Left lung (tissue), 10 donors: Measurements from ENCODE around the gene GPC1. TPM values are rescaled to one million over a fixed set of nuclear protein-coding genes. Genes with fewer than 3 reads are reported as not detected.

Source experiments
- ATAC-seq: fragments of 200-7000 bp; cut with Tn5 transposase; one replicate; pipeline ENCODE4 v1.9.1; 2020; ENCODE audit warnings: moderate library complexity
- DNase-seq, 4 donors: peaks; one replicate each; pipeline ENCODE4 v3.0.0-alpha.2; 2013 to 2020
- H3K27ac ChIP-seq, 2 donors: fragments of 200-600 bp; sonication (generic) in 1 of 2; one replicate each; pipeline versions ENCODE4 v1.5.0 to v1.8.0; 2020 to 2021
- H3K27me3 ChIP-seq, 2 donors: fragments of 200-600 bp; sonication (generic) in 1 of 2; one replicate each; pipeline versions ENCODE4 v1.5.0 to v1.8.0; 2020 to 2021
- H3K36me3 ChIP-seq, 2 donors: fragments of 200-600 bp; sonication (generic) in 1 of 2; one replicate each; pipeline versions ENCODE4 v1.5.0 to v1.8.0; 2020 to 2021
- H3K4me1 ChIP-seq, 2 donors: fragments of 200-600 bp; one replicate each; pipeline ENCODE4 v1.8.0; 2021
- H3K4me3 ChIP-seq, 2 donors: fragments of 200-600 bp; sonication (generic) in 1 of 2; one replicate each; pipeline versions ENCODE4 v1.5.0 to v1.8.0; 2020 to 2021; ENCODE audit warnings: mild to moderate bottlenecking in 1 of 2
- H3K9me3 ChIP-seq, 2 donors: fragments of 200-600 bp; sonication (generic) in 1 of 2; one replicate each; pipeline versions ENCODE4 v1.5.0 to v1.8.0; 2020 to 2021
- intact Hi-C, 2 donors: fragments of 100-400 bp; cut with DNase I; formaldehyde crosslinking; loops; one replicate each; pipeline versions ENCODE4 v1.11.2 to v1.14.2; 2022
- polyA plus RNA-seq, 6 donors: library from polyadenylated mRNA; unstranded; fragments of 120-200 nt; gene quantifications; one replicate each; pipeline ENCODE4 v1.2.1, GENCODE V29; 2013; ENCODE audit not compliant: insufficient read length in 6 of 6
- total RNA-seq, 2 donors: library from RNA; stranded (reverse); fragmentation: NEBNext Ultra II Directional; extraction: Animal tissue kit (Norgen Biotek cat#: 25700); gene quantifications; one replicate each; pipeline ENCODE4 v1.2.1, GENCODE V29; 2021
- TF ChIP-seq, protein P1 (sequence below), 2 donors: fragments of 200-600 bp; sonication (generic) in 1 of 2; IDR thresholded peaks; one replicate each; pipeline versions ENCODE4 v1.5.0 to v1.8.0; 2021; ENCODE audit warnings: antibody characterized with exemption in 2 of 2
- donor health status: DM: no; HTN: yes; CAD: no.
- donor health status: DM: no; HTN: no; CAD: no.

Gene GPC1
- total and polyA plus RNA-seq, 8 donors, result 24.6 to 63.4 (median 45.3) TPM

DNA sequence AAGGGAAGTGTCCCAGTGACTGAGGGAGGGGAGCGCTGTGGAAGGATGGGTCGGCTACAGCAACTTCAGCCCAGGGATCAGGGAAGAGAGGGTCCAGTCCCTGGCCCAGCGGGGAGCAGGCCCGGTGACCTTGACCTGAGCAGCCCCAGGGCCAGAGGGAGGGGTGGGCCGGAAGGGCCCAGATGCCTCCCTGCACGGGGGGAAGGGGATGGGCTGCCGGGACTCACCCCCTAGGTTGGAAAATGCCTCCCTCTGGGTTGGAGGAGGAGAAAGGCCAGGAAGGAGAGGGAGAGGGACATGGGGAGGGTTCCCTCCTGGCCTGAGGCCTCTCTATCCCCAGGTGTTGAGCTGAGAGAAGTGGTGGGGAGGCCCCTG is 19.8 kb downstream of the GPC1 start:
- Histone ChIP-seq H3K36me3 (no peaks in the 10 kb centered on the region), H3K4me1 (peaks cover 0 to 11% of the 10 kb centered on the region in 2 donors), H3K27me3 (peaks cover 10 to 95% of the 10 kb centered on the region in 2 donors), H3K27ac (no peak overlapping the region), H3K9me3 (no peaks in the 10 kb centered on the region), H3K4me3 (no peak overlapping the region)
- DNase-seq, result peak in 1 of 4 donors; percentile 37
- intact Hi-C loops, result no loop called here
- TF ChIP-seq, protein P1, sequence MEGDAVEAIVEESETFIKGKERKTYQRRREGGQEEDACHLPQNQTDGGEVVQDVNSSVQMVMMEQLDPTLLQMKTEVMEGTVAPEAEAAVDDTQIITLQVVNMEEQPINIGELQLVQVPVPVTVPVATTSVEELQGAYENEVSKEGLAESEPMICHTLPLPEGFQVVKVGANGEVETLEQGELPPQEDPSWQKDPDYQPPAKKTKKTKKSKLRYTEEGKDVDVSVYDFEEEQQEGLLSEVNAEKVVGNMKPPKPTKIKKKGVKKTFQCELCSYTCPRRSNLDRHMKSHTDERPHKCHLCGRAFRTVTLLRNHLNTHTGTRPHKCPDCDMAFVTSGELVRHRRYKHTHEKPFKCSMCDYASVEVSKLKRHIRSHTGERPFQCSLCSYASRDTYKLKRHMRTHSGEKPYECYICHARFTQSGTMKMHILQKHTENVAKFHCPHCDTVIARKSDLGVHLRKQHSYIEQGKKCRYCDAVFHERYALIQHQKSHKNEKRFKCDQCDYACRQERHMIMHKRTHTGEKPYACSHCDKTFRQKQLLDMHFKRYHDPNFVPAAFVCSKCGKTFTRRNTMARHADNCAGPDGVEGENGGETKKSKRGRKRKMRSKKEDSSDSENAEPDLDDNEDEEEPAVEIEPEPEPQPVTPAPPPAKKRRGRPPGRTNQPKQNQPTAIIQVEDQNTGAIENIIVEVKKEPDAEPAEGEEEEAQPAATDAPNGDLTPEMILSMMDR (IDR thresholded peaks at IDR 0.05), result no peak
- ATAC-seq, result no peak

DNA sequence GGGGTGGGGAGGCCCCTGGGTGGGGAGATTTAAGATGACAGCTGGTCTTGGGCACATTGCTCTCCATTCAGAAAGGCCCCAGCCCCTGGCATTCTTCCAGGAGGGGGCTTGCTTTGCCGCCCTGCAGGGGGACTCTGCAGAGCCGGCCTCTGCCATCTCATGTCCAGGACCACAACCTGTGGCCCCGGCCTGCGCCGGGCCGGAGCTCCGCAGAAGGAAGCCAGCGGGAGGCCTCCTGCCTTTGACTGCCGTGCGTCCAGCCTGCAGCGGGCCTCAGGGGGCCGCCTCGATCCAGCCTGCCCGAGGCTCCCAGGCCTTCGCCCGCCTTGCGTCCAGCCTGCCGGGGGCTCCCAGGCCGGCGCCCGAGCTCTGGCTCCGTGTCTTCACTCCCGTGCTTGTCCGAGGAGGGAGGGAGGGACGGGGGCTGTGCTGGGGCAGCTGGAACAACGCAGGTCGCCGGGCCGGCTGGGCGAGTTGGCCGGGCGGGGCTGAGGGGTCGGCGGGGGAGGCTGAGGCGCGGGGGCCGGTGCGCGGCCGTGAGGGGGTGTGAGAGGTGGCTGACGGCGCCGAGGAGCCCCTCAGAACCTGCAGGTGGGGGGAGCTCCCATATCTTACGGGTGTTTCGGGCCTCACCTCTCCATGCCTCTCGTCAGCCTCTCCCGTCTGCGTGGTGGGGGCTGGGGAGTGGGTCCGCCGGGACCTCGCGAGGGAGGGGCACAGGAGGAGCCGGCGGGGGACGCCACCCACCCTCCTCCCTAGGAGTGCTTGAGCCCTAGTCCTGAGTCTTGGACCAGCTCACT is 20.4 kb downstream of the GPC1 start:
- H3K9me3 ChIP-seq, result no peaks in the 10 kb centered on the region
- H3K27me3 ChIP-seq, result peaks cover 10 to 89% of the 10 kb centered on the region in 2 donors

DNA sequence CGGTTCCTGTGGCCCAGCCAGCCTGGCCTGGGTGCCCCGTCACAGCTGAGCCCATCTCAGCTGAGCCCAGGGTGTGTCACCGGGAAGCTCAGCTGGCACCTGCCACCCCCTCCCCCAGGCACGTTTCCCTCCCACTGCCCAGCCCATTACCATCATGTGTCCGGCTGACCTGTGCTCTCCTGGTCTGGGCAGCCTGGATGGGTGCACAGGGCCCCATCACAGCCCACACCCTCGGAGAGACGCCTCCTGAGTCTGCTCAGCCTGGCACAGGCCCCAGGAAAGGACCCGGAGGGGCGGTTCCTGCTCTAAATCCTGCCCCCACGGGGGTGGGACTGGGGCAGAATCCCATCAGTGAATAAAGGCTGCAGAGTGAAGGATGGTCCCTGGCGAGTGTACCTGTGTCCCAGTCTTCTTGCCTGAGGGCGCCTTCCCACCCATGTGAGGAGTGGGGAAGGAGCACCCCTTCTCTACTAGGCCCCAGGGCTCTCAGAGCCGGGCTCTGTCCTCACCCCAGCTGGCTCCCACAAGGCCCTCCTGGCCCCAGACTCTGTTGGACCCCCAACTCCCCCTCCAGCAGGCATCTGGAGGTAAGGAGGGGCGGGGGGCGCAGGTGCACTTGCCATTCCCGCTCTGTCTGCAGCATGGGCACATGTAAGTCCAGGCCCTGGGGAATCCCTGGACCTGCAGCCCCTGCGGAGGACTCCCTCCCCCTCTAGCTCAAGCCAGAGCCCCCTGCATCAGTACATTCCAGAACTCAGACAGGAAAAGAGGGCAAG is 21.2 kb downstream of the GPC1 start:
- peaks cover 0 to 9% of the 10 kb centered on the region in 2 donors for H3K4me1 ChIP-seq
- TF ChIP-seq, protein P1 (IDR thresholded peaks at IDR 0.05), result no peak
- DNase-seq, result peak in 1 of 4 donors; percentile 65
- no peaks in the 10 kb centered on the region for H3K36me3 ChIP-seq
- intact Hi-C loops, result no loop called here
- no peaks in the 10 kb centered on the region for H3K9me3 ChIP-seq
- ATAC-seq, result peak; percentile 45
- H3K27me3 ChIP-seq, result peaks cover 10 to 81% of the 10 kb centered on the region in 2 donors
- H3K4me3 ChIP-seq, result peak overlapping the region in 1 of 2 donors; percentile 5
- no peak overlapping the region for H3K27ac ChIP-seq

More for the DNA sequence above, 20.4 kb downstream of the GPC1 start:
- peak overlapping the region in 1 of 2 donors; percentile 5 for H3K4me3 ChIP-seq
- no peaks in the 10 kb centered on the region for H3K36me3 ChIP-seq
- peak; percentile 65 for ATAC-seq
- DNase-seq, result peak in 2 of 4 donors; percentile 58 to 80
- no peak overlapping the region for H3K27ac ChIP-seq
- TF ChIP-seq, protein P1 (IDR thresholded peaks at IDR 0.05), result no peak
- intact Hi-C loops, result no loop called here
- H3K4me1 ChIP-seq, result peaks cover 0 to 11% of the 10 kb centered on the region in 2 donors

DNA sequence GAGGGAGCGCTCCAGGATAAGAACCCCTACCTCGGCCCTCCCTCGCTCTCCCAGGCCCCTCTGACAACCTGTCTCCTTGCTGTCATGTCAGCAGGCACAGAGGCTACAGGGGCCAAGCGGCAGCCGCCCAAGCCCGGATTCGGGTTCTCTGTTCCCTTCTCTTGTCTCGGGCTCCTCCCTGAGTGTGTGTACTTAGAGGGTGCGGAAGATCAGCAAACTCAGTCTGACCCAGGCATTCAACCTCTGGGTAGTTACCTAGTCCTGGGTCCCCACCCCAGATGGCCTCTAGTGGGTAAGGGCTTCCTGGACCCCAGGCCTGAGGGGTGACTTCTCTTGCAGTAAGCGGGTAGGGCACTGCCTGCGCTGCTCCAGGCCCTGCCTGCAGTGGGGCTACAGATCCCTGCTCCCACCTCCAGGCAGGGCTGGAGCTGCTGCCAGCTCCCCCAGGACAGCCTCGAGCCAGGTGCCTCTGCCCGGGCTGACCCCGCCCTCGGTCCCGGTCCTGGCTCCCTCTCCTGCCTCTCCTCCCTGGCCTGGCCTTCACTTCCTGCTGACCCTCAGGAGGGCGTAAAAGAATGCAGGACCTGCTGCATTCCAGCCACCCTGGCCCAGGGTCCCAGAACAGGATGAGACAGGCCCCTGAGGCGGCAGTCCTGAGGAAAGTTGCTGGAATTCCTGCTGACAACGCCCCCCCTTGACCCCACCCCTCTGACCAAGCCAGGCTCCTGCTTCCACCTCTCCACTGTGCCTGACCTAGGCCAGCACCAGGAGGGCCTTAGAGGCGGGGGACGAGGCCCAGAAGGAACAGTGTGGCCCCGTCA is 22.0 kb downstream of the GPC1 start:
- DNase-seq (peak in 1 of 4 donors; percentile 67), ATAC-seq (no peak)
- H3K9me3 ChIP-seq, result no peaks in the 10 kb centered on the region
- H3K36me3 ChIP-seq, result no peaks in the 10 kb centered on the region
- no peak overlapping the region for H3K4me3 ChIP-seq
- TF ChIP-seq, protein P1 (IDR thresholded peaks at IDR 0.05), result no peak
- intact Hi-C loops, result no loop called here
- no peak overlapping the region for H3K27ac ChIP-seq
- peaks cover 10 to 73% of the 10 kb centered on the region in 2 donors for H3K27me3 ChIP-seq
- peaks cover 0 to under 1% of the 10 kb centered on the region in 2 donors for H3K4me1 ChIP-seq
